T-helper 2 cell (primary cell): ENCODE measurements around the gene LEMD3.
"Not testable (repeated sequence)": the region's sequence is repeated elsewhere in the genome, so short reads cannot be mapped to it uniquely, and the experiment has no call there.

Experiments used
- DNase-seq, 5 experiments: peaks; one replicate each; pipeline versions ENCODE4 v3.0.0 to v3.0.0-alpha.2; 2012 to 2022

Gene LEMD3

GRCh38 chr12:65279369-65280112 lies 110.2 kb downstream of the LEMD3 start:
- no peak for DNase-seq

GRCh38 chr12:65280306-65280705 lies 110.9 kb downstream of the LEMD3 start:
- DNase-seq, result no peak

- DNase-seq, result no peak
Measured at GRCh38 chr12:65282840-65283239, 113.5 kb downstream of the LEMD3 start.

GRCh38 chr12:65285532-65285931 lies 116.1 kb downstream of the LEMD3 start:
- not testable (repeated sequence) for DNase-seq

- DNase-seq, result no peak
Measured at GRCh38 chr12:65287426-65287825, 118.0 kb downstream of the LEMD3 start.

- no peak for DNase-seq
Measured at GRCh38 chr12:65292241-65292640, 122.9 kb downstream of the LEMD3 start.

- no peak for DNase-seq
Measured at GRCh38 chr12:65293735-65294134, 124.4 kb downstream of the LEMD3 start.

GRCh38 chr12:65294641-65295262 lies 125.4 kb downstream of the LEMD3 start:
- peak in 1 of 5 experiments; percentile 5 for DNase-seq

- DNase-seq, result no peak
Measured at GRCh38 chr12:65296508-65297265, 127.3 kb downstream of the LEMD3 start.
